Measurements from ENCODE around the gene RER1.

RER1 gene

DNA sequence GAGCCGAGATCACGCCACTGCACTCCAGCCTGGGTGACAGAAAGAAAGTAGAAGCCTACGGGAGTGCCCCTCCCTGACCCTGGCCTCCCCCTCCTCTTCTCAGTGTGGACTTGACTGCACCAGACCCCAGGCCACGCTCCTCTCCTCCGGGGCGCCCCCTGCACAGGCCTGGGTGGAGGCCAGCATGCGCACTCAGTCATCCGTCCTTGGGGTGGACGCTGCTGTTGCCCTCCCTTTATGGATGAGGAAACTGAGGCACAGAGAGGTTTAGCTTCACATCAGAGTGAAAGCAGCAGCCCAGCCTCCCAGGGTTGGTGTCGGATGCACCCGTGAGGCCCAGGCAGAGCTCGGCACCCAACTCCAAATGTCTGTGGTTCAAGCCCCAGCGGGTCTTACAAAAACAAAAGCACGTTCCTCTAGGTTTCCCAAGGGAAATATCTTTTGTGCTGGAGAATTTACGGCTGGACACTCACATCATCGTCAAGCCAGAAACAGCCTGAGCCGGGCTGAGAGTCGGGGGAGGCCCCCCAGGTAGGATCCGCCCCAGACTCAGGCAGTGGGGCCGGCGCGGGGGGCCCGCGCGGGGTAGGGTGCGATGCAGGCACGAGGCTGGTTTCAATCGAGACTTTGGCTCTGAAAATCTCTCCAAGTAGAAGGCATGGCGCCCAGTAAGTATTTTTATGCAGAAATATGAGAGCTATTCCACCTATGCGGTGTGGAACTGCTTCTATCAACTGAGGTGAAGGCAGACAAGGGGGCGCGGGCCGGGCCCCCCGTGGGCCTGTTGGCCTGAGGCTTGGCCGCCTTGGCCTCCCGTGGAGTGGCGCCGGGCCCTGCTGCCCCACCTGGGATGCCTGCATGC is 36.9 kb upstream of the RER1 start:
- no peak for DNase-seq

DNA sequence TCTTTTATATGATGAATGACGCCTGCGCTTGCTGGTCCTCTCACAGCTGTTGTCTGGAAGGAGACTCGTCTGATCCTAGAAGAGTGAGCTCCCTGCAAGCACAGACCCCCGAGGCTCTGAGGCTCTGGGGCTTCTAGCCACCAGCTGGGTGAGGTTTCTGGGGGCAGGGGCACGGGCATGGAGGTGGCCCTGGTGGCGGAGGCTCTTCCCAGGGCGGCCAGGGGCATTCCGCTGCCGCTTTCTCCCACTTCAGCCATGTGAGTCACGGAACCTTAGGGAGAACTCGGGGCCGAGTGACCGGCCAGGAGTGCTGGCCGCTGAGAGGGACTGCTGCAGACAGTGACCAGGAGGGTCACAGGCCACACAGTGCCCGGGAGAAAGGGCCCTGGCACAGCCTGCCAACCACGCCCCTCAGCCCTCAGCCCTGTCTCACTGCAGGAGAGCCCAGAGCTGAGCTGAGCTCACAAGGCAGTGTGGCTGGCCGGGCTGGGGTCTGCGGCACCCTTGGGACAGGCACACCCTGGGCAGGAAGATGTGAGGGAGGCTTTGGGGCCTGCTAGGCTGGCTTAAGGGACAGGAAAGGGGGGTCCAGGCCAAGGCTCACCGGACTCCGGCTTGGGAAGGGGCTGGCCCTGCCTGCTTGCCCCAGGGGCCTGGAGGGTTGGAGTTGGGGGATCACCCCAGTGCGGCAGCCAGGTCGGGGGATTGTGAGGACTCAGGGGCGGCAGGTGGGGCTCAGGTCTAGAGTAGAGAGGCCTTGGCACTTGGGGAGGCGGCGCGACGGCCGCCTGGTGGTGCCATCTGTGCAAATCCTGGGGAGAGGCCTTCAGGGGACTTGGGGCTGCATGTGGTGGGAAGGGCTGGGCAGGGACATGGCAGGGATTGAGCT is 36.0 kb upstream of the RER1 start:
- DNase-seq = no peak

DNA sequence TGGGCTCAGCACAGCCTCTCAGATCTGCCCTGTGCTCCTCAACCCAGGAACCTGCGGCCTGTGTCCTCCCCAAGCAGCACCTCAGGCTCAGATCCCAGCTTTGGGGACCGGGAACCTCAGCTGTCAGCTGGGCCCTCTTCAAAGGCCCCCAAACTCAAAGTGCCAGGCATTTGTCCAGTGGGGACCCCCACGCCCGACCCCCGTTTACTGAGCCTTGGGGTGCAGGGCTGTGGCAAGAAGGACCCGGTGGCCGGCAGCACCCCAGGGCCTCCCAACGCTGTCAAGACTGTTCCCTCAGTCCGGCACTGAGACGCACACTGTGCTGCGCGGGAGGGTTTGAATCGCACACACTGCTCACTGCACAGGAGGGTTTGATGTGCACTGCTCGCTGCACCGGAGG is 35.2 kb upstream of the RER1 start:
- no peak for DNase-seq

DNA sequence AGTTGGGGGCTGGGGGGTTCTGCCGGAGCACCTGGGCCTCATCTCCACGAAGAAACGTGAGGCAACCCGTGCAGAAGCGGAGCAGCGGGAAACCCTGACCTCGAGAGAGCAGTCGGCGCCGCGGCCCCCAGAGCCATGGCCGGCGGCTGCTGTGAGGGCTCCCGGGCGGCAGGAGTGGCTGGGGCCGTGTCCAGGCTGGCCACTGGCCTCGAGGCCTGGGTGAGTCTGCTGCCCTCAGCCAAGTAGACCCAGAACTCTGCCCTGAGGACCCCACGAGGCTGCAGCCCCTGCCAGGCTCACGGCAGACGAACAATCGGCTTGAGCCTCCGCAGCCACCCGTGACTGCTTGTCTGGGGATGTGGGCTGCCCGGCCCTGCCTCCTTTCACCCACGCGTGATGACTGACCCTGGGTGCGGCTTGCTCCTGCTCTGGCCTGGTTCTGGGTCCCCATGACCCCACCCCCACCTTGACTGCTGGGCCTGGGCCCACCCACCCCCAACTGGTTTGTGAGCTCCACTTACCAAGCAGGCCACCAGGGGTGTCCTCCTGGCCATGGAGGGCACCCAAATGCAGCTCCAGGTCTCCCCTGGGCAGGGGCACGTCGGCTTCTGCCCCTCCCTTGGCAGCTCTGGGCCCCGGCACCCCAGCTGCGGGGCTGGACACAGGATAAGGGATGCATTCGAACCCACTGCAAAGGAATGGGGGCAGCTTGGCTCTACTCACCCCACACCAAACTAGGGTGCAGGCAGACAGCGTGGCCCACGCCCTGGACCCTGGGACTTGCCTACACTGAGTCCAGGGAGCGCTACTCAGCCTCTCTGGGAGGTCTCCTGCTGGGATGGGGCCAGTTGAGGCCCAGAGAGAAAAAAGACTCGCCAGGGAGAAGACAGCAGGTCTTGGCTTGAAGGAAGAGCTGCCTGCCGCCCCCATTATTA is 34.5 kb upstream of the RER1 start:
- no peak for DNase-seq

DNA sequence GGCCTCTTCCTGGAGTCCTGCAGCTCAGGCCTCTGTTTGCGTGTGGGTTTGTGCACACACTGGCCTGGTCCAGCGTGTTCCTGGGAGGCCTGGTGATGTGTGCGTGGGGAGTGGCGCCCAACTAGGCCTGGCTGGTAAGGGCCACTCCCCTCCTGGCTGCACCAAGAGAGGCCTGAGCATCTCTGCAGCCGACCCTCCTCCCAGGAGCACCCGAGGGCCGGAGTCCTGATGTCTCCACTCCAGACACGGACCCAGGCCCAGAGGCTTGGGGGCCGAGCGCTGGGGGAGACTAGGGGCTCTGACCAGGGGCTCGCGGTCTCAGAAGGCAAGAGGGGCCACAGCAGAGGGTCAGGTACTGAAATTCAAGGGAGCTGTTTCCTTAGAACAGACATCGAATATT is 33.6 kb upstream of the RER1 start:
- no peak for DNase-seq

DNA sequence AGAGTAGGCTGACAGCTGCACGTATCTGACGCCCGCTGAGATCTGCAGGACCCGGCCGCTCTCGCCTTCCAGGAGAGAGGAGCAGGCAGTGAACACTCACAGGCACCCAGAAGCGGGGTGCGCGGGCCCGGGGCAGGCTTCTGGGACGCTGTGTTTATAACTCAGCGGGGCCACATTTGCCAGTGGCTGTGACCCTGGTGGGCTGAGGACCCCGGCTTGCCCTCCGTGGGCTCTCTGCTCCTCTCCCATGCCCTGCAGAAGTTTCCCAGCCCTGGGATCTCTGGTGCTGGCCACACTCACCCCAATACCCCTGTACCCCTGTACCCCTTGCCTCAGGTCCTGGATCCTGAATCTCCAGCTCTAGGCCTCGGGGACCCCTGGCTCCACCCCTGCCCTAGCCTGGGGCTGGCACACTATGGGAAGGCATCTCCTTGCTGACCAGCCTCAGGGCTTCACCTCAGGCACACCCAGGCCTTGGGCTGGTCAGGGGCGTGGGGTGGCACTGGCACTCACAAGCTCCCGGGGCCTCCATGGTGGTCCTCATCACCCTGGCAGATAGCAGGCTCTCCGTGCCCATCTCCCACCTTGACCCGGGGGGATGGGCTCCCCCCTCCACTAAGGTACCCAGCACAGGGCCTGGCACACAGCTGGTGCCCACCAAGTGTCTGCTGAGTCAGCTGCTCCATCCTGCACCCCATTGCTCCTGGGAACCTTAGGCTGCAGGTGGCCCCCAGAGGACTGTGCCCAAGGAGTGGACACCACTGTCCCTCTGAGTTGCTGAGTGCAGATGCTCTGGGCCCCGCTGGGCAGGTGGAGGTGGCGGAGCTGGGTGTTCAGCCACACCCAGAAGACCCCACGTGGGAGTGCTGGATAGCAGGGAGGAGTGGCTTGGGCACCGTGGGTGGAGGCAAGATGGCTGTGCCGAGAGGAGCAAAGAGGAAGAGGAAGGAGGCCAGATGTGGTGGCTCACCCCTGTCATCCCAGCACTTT is 32.7 kb upstream of the RER1 start:
- no peak for DNase-seq

DNA sequence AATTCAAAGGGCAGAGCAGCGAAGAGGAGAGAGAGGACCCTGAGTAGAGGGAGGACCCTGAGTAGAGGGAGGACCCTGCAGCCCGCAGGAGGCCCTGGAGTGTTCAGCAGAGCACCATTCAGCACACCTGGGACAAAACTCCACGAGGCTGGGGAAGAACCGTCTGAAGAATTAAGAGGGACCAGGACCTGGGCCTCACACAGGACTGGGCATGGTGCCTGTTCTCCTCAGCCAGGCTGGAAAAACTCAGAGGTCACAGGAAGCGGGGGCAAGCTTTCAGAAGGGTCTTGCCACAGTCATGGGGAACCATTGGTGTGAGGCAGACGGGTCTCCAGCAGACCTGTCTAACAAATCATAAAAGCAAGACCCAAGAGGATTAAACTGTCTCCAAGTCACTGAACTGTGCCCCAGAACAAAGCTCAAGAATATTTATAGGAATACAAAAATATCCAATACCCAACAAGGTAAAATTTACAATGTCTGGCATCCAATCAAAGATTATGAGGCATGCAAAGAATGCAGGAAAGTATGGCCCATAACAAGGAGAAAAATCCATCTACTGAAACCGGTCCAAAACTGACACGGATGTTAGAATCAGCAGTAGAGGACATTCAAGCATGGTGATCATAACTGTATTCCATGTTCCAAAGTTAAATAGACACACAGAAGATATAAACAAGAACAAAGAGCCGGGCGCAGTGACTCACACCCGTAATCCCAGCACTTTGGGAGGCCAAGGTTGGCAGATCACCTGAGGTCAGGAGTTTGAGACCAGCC is 30.9 kb upstream of the RER1 start:
- no peak for DNase-seq

DNA sequence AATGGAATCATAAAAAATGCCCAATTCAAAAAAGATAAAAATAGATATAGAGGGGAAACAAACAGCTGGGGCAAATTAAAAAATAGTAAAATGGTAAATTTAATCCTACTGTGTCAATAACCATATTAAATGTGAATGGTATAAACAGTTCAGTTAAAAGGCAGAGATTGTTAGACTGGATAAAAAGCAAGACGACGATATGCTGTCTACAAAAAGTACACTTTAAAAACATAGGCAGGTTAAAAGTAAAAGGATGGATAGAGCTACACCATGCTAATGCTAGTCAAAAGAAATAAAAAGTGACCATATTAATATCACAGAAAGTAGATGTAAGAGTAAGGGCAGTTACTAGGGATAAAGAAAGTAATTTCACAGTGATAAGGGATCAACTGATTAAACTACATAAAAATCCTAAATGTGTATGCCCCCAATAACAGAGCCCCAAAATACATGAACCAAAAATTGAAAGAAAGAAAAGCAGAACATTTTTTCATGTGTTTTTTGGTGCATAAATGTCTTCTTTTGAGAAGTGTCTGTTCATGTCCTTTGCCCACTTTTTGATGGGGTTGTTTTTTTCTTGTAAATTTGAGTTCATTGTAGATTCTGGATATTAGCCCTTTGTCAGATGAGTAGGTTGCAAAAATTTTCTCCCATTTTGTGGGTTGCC is 27.7 kb upstream of the RER1 start:
- DNase-seq = no peak

DNA sequence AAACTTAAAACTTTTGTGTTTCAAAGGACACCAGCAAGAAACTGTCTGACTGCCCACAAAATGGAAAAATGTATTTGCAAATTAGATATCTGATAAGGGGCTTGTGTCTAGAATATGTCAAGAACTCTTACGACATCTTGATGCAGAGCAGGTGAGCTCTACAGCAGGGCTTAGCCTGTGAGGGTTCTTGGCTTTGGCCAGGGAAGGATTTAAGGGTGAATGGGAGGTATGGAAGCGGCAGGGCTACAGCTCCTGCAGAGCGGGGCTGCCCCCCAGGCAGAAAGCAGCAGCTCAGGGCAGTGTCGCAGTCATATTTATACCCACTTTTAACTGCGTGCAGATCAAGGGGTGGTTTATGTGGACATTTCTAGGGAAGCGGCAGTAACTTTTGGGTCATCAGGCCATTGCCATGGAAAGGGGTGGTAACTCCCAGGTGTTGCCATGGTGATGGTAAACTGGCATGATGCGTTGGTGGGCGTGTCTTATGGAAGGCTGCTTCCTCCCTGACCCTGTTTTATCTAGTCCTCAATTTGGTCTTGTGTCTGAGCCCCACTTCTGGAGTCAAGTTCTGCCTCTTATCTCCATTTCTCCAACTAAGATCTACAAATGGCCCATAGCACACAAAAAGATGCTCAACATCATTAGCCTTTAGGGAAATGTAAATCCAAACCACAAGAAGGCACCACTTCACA is 23.4 kb upstream of the RER1 start:
- DNase-seq = no peak

DNA sequence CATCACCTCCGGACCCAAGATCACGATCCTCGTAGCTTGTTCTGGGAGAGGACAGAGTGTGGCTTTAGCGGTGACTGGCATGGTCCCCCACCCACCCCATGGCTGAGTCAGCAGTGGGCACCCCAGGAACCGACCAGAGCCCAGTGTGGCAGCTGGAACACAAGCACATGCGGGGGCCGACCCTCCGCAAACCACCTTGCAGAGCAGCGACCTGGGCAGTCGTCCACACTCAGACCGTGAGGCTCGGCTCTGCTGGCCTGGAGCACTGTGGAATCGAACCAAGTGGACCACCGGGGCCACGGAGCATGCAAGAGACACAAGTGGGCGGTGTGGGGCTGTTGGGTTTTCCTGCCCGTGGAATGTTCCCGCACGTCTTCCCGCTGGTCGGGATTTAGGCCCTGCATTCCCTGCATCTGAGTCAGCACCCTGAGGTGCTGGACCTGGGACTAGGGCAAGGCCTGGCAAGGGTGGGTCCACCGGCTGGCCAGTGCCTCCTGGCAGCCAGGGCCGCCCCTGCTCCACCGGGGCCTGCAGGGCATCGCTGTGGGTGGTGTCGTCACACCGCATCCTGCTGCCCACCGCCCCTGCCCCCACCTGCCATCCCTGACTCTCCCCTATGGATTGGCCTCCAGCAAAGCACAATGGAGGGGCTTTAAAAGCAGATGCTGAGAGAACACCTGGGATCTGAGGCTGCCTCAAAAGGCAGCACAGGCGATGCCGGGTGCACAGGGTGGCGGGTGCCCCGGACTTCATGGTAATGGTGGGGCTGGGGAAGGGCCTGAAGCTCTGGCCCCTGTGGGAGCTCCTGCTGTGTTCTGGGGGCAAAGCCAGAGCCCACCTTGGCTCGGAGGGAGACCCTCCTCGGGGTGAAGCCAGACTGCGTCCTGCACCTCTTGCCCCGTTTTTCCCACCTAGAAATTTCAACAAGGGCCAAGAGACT is 18.8 kb upstream of the RER1 start:
- no peak for DNase-seq

DNA sequence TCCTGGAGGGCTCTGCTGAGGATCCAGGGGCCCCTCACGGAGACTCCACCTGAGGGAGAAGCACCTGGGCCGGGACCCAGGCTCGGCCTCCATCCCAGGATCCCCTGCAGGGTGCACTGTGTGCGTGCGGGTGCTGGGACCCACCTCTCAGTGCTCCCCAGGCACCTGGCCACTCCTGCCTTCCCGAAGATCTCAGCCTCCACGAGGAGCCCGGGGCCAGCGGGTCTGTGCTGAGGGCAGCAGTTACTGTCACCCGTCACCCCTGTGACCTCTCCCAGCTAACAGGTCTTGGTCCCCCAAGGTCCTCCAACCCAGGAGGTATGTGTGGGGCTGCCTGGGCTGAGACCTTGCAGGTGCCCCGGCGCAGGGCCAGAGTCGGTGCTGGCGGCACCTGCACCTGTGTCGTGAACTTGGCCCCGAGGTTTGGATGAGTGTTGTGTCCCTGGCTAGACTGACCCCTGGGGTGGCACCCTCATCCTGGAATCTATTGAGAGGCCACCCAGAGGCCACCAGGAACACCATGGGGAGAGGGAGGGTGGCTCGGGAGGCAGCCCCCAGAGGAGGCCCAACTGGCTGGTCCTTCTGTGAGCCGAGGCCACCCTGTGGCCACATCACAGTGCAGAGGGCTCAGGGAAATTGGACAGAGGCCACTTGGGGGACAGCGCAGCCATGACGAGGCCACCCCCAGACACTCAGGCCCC is 17.9 kb upstream of the RER1 start:
- DNase-seq = no peak

DNA sequence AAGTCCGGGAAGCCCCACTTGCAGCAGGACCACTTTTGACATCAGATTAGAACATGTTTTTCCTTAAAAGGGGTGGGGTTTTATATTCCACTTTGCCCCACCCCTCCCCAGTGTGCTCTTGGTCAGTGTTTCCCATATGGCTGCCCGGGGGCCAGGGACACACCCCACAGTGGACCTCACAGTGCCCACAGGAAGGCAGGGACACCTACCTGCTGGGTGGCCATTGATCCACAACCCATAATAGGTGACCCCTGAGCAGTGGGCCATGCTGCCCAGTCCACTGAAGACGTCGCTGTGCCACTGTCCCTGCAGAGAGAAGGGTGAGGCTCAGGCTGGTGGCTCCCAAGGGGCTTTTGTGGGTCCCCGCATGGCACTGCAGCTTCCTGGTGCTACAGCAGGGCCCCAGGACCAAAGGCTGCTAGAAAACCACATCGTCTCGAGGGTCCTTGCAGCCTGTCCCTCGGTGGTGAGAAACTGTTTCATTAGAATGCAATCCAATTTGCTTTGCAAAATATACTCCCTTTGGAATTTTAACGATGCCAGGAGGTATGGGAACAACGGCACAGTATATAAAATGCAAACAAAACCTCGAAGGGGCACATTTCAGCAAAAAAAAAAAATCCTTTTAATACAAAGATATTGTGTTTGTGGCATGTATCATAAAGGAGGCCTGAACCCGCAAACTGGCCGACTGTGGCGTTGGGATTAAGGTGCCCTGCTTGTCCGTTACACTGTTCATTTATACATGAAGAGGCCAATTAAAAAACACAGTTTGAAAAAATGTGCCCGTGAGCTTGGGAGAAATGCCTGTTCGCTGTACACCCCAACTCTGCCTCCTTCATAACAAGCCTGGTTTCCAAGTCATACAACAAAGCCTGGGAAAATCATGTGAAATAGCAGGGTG is 17.1 kb upstream of the RER1 start:
- DNase-seq = no peak

DNA sequence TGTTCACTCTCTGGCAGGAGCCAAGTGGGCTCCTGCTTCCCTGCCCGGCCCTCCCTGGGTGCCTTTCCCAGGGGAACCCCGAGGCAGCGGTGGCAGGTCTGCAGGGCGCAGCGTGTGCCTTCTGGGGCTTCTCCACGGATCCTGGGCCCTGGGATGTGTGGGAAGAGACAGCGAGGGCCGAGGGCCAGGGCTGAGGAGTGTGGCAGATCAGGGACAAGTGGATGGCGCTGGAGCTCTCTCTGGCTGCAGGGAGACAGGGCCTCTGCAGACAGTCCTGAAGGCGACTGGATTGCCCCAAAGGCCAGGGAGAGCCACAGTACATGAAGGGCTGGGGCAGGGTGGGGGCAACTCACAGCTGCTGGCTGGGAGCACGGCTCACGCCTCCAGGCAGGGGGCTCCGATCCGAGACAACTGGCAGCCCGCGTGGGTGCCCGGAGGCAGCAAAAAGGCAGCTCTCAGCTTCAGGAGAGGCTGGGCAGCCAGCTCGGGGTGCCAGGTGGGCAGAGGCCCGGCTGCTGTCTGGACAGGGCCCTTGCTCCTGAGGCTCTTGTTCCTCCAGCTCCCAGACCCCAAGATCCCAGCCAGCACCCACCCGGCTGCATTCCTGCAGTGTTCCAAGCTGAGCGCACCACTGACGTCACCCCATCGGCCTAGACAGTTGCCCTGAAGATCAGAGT is 16.3 kb upstream of the RER1 start:
- DNase-seq = no peak

DNA sequence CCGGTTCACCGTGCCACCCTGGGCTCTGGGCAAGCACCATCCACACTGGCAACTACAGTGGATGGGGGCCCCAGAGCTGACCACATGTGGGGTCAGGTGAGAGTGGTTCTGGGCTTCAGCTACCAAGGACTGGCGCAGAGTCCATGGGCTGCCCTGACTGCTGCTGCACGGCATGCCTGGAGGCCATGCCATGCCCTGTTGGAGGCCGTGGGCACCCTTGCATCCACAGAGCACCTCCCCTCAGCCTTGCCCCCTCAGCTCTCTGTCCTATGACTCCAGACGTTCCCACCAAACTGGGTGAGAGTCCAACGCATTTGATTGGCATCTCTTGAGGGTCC is 15.7 kb upstream of the RER1 start:
- no peak for DNase-seq

DNA sequence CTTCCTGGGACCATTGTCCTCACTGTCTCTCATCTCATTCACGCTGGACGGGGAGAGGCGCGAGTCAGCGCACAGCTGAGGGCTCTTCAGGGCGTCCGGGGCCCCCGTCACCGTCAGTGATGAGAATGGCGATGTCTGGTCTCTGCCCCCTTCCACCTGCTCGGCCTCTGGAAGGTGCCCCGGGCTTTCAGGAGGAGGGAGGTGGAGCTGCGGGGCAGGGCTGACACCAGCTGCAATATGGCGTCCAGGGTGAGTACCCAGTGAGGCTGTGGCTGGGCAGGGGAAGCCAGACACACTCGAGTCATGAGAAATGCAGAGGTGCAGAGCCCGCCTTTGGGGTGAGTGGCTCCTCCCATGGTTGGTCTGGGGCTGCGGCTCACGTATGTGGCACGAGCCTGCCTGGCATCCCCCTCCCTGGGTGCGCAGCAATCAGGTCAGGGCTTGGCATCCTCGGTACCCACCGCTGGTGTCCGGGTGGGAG is 15.3 kb upstream of the RER1 start:
- DNase-seq = no peak
